Tibial nerve (tissue), 4 donors: ENCODE measurements around the gene ACP2. TPM values are rescaled to one million over a fixed set of nuclear protein-coding genes. Genes with fewer than 3 reads are reported as not detected.

ENCODE experiments used
- DNase-seq, 2 donors: peaks; one replicate each; pipeline ENCODE4 v3.0.0-alpha.2; 2019; ENCODE audit warnings: low spot score in 2 of 2
- H3K27ac ChIP-seq, 4 donors: fragments of 200-600 bp; sonication (generic) in 3 of 4; one replicate each; pipeline ENCODE4 v1.5.1; 2017 to 2019; ENCODE audit warnings: mild to moderate bottlenecking in 1 of 4
- H3K27me3 ChIP-seq, 2 donors: fragments of 200-600 bp; sonication (generic) in 1 of 2; one replicate each; pipeline versions ENCODE4 v1.5.1 to v1.6.0; 2017 to 2019
- H3K36me3 ChIP-seq, 3 donors: fragments of 200-600 bp; sonication (generic); one replicate each; pipeline ENCODE4 v1.5.1; 2018 to 2019
- H3K4me1 ChIP-seq, 4 donors: fragments of 200-600 bp; sonication (generic) in 3 of 4; one replicate each; pipeline ENCODE4 v1.5.1; 2017 to 2019
- H3K4me3 ChIP-seq, 4 donors: fragments of 200-600 bp; sonication (generic) in 3 of 4; one replicate each; pipeline ENCODE4 v1.5.1; 2017 to 2019; ENCODE audit warnings: mild to moderate bottlenecking in 1 of 4, moderate library complexity in 1 of 4
- H3K9me3 ChIP-seq, 4 donors: fragments of 200-600 bp; sonication (generic) in 3 of 4; one replicate each; pipeline ENCODE4 v1.5.1; 2017 to 2019
- EP300 ChIP-seq, 2 donors: sonication (generic); formaldehyde crosslinking; IDR thresholded peaks; one replicate each; pipeline ENCODE4 v1.6.1; 2017; ENCODE audit warnings: antibody characterized with exemption in 2 of 2, mild to moderate bottlenecking in 1 of 2
- POLR2A ChIP-seq, 2 donors: fragments of 450-650 bp; IDR thresholded peaks; one replicate each; pipeline ENCODE4 v1.6.1; 2017; ENCODE audit warnings: antibody characterized with exemption in 2 of 2, mild to moderate bottlenecking in 2 of 2, moderate library complexity in 2 of 2
- WGBS, 2 donors: methylation state at CpG; one replicate each; pipeline ENCODE4 v1.1.5; 2018; 5-methylcytosine and 5-hydroxymethylcytosine counted together
- total RNA-seq, 4 donors: library from RNA; depleted of rRNA; stranded (reverse); fragments of >200 nt; gene quantifications; one replicate each; pipeline ENCODE4 v1.1.0, GENCODE V29; 2016
- TF ChIP-seq, protein P1 (sequence below), 5 experiments: fragments of 200-600 bp in 3 of 5; fragments of 450-650 bp in 2 of 5; sonication (generic) in 3 of 5; IDR thresholded peaks; one replicate each; pipeline ENCODE4 v1.5.1; 2016 to 2019; ENCODE audit warnings: antibody characterized with exemption in 5 of 5, mild to moderate bottlenecking in 3 of 5, moderate library complexity in 2 of 5

The ACP2 gene
- total RNA-seq, 4 donors from 2014 or later, result 38.5 to 88.1 (median 58.8) TPM

DNA sequence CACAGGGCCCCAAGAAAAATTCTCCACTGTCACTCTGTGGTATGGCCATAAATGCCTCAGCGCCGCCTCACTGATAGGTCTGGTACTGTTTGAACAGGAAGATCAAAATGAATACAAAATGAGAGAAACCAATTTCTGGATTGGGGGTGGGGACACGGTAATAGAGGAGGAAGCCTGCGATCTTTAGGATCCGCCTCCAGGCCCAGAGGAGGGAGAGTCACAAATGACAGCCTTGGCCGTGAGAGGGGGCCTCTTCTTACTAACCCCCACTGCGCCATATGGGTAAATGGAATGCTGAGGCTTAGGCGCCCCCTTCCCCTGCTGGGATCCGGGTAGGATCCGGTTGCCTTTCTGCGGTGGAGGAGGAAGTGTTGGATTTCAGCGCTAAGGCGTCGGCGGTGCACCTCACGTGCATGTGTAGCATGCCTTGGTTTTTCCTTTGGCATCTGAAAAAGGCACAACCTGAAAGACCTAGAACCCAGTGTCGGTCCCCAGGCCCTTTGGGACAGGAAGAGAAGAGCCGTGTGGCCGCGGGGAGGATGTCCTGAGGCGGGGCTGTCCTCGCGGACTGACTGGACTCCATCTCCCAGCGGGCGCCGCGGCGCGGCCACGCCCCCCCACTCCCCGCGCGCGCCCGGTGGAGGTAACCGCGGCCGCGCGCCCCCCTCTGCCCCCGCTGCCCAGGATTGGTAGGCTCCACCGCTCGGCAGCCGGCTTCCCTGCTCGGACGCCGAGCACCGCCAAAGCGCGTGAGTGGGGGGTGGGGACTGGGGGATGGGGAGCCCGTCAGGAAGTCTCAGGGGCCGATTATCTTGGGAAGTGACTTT, 20.6 kb upstream of the ACP2 start:
- WGBS, 2 donors, result 0 to 1% methylated on average over 19 to 26 of the region's 52 CpGs

DNA sequence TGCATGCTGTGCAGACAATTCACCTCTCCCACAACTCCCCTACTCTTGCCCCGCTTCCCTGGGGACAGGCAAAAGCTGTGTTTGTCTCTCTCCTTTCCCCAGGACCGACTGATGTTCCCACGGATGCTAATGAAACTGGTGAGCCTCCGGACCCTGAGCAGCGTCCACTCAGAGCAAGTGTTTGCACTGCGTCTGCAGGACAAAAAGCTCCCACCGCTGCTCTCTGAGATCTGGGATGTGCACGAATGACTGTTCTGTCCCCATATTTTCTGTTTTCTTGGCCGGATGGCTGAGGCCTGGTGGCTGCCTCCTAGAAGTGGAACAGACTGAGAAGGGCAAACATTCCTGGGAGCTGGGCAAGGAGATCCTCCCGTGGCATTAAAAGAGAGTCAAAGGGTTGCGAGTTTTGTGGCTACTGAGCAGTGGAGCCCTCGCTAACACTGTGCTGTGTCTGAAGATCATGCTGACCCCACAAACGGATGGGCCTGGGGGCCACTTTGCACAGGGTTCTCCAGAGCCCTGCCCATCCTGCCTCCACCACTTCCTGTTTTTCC, 19.9 kb upstream of the ACP2 start:
- no peak for DNase-seq
- Histone ChIP-seq H3K4me1 (peaks cover 0 to 61% (median 23%) of the 10 kb centered on the region in 4 donors), H3K4me3 (peak overlapping the region in 3 of 4 donors; percentile 61 to 83 (median 68)), H3K9me3 (no peaks in the 10 kb centered on the region), H3K36me3 (peaks cover 0 to 22% (median 0%) of the 10 kb centered on the region in 3 donors), H3K27me3 (no peaks in the 10 kb centered on the region), H3K27ac (peak overlapping the region; percentile 88 to 97 (median 90))
- TF ChIP-seq POLR2A (IDR thresholded peaks at IDR 0.05) (no peak), EP300 (IDR thresholded peaks at IDR 0.05) (no peak)
- TF ChIP-seq, protein P1, sequence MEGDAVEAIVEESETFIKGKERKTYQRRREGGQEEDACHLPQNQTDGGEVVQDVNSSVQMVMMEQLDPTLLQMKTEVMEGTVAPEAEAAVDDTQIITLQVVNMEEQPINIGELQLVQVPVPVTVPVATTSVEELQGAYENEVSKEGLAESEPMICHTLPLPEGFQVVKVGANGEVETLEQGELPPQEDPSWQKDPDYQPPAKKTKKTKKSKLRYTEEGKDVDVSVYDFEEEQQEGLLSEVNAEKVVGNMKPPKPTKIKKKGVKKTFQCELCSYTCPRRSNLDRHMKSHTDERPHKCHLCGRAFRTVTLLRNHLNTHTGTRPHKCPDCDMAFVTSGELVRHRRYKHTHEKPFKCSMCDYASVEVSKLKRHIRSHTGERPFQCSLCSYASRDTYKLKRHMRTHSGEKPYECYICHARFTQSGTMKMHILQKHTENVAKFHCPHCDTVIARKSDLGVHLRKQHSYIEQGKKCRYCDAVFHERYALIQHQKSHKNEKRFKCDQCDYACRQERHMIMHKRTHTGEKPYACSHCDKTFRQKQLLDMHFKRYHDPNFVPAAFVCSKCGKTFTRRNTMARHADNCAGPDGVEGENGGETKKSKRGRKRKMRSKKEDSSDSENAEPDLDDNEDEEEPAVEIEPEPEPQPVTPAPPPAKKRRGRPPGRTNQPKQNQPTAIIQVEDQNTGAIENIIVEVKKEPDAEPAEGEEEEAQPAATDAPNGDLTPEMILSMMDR (IDR thresholded peaks at IDR 0.05), result no peak
- WGBS, 2 donors, result 25 to 31% methylated on average over 13 of the region's 13 CpGs

More for the DNA sequence above, 20.6 kb upstream of the ACP2 start:
- Histone ChIP-seq H3K36me3 (peaks cover 0 to 16% (median 0%) of the 10 kb centered on the region in 3 donors), H3K9me3 (no peaks in the 10 kb centered on the region), H3K4me1 (peaks cover 0 to 60% (median 23%) of the 10 kb centered on the region in 4 donors), H3K27me3 (no peaks in the 10 kb centered on the region), H3K27ac (peak overlapping the region; percentile 88 to 97 (median 90)), H3K4me3 (peak overlapping the region; percentile 50 to 83 (median 64))
- peak; percentile 77 to 80 for DNase-seq
- TF ChIP-seq POLR2A (IDR thresholded peaks at IDR 0.05), result peak in 1 of 2 donors; percentile 2
- TF ChIP-seq EP300 (IDR thresholded peaks at IDR 0.05), result peak in 1 of 2 donors; percentile 73
- TF ChIP-seq, protein P1 (IDR thresholded peaks at IDR 0.05), result peak in 2 of 5 experiments; percentile 36 to 44

DNA sequence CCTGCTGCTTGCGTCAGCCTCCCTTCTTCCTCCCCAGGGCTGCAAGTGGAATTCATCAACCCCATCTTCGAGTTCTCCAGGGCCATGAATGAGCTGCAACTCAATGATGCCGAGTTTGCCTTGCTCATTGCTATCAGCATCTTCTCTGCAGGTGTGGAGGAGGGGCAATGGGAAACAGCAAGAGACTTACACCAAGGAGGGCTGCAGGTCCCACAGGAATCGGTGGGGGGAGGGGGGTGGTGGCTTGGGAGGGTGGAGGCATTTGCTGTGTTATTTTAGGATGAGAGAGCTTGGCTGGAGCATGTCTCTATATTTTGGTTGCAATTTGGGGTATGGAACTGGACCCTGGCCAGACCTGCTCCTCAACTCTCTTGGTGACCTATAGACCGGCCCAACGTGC, 19.3 kb upstream of the ACP2 start:
- no peaks in the 10 kb centered on the region for H3K27me3 ChIP-seq
- H3K4me3 ChIP-seq, result no peak overlapping the region
- peak overlapping the region in 2 of 4 donors; percentile 90 to 97 for H3K27ac ChIP-seq
- peaks cover 0 to 63% (median 23%) of the 10 kb centered on the region in 4 donors for H3K4me1 ChIP-seq
- TF ChIP-seq POLR2A (IDR thresholded peaks at IDR 0.05) (no peak), EP300 (IDR thresholded peaks at IDR 0.05) (no peak)
- TF ChIP-seq, protein P1 (IDR thresholded peaks at IDR 0.05), result no peak
- WGBS, 2 donors, result 47 to 64% methylated on average over 6 of the region's 6 CpGs
- H3K9me3 ChIP-seq, result no peaks in the 10 kb centered on the region
- H3K36me3 ChIP-seq, result peaks cover 0 to 29% (median 0%) of the 10 kb centered on the region in 3 donors
- no peak for DNase-seq

DNA sequence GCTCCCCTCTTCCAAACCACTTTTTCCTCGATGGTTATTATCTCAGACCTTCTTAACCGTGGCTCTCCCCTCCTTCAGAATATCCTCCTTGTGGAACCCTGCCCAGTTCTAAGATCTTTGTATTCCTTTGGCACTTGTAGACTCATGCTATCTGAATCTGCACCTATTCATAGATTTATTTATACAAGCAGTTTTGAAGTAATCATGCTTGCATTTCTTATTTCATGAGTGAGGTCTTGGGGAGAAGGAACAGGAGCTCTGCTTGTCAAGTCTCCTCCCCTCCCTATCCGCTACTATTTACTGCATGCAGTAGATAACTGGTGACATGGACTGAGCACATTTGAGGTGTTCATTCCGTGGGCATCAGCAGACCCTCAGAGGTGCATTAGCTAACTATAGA, 15.9 kb upstream of the ACP2 start:
- Histone ChIP-seq H3K4me3 (no peak overlapping the region), H3K27me3 (no peaks in the 10 kb centered on the region), H3K4me1 (peaks cover 0 to 54% (median 12%) of the 10 kb centered on the region in 4 donors), H3K27ac (no peak overlapping the region), H3K9me3 (no peaks in the 10 kb centered on the region), H3K36me3 (peaks cover 0 to 58% (median 0%) of the 10 kb centered on the region in 3 donors)
- DNase-seq, result no peak
- WGBS, 2 donors, result 80 to 83% methylated on average over 4 of the region's 4 CpGs
- TF ChIP-seq, protein P1 (IDR thresholded peaks at IDR 0.05), result no peak
- TF ChIP-seq EP300 (IDR thresholded peaks at IDR 0.05), result no peak
- TF ChIP-seq POLR2A (IDR thresholded peaks at IDR 0.05), result no peak

DNA sequence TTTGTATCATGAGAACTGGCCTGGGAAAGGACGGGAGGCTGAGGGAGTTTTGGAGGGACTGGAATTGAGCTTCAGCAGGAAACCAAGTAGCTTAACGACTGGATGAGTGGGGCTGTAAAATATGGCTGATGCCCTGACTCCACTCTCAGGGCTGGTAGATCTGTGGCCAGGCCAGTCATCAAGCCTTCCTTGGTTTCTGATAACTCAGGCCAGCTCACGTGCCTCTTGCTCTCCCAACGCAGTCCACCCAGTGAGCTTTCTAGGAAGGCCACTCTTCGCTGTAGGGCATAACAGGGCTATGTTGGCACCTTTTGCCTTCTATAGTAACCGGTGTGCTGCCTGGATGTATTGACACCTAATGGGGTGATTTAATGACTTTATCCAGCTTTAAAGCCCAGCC, 15.5 kb upstream of the ACP2 start:
- H3K9me3 ChIP-seq, result no peaks in the 10 kb centered on the region
- H3K4me1 ChIP-seq, result peaks cover 0 to 56% (median 16%) of the 10 kb centered on the region in 4 donors
- no peak for TF ChIP-seq EP300 (IDR thresholded peaks at IDR 0.05)
- no peak for TF ChIP-seq POLR2A (IDR thresholded peaks at IDR 0.05)
- TF ChIP-seq, protein P1 (IDR thresholded peaks at IDR 0.05), result no peak
- no peak overlapping the region for H3K27ac ChIP-seq
- no peaks in the 10 kb centered on the region for H3K27me3 ChIP-seq
- 85 to 88% methylated on average over 4 to 6 of the region's 6 CpGs for WGBS, 2 donors
- H3K36me3 ChIP-seq, result peaks cover 0 to 58% (median 0%) of the 10 kb centered on the region in 3 donors
- DNase-seq, result no peak
- H3K4me3 ChIP-seq, result no peak overlapping the region
